ENCODE data around the gene KATNB1.

The KATNB1 gene, protein sequence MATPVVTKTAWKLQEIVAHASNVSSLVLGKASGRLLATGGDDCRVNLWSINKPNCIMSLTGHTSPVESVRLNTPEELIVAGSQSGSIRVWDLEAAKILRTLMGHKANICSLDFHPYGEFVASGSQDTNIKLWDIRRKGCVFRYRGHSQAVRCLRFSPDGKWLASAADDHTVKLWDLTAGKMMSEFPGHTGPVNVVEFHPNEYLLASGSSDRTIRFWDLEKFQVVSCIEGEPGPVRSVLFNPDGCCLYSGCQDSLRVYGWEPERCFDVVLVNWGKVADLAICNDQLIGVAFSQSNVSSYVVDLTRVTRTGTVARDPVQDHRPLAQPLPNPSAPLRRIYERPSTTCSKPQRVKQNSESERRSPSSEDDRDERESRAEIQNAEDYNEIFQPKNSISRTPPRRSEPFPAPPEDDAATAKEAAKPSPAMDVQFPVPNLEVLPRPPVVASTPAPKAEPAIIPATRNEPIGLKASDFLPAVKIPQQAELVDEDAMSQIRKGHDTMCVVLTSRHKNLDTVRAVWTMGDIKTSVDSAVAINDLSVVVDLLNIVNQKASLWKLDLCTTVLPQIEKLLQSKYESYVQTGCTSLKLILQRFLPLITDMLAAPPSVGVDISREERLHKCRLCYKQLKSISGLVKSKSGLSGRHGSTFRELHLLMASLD

DNA sequence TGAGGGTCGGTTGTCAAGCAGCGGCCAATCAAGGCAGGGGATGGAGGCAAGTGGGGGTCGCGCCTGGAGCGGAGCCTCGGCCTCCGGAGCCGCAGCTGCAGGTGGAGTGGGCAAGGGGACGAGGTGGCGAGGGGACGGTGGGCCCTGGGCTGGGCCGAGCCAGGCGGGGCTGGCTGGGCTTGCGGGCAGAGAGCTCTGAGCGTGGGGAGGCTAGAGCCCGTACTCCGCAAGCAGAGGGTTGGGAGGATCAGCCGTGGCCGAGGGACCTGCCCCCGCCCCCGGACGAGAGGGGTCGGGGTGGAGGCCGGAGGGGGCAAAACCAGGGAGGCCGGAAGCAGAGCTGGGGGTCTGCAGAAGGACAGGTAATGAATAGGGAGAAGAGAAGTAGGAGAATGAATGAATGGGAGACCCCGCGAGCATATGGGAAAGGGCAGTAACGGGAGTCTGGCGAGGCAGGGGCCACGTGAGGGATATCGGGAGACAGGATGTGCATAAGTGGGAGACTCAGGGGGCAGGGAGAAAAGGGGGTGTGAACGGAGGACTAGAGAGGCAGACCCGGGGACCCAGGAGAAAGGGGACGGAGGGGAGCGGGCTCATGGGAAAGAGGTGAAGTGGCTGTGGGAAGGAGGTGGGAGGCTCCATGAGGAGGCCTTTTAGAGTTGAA is at the start of gene KATNB1:
Gene KATNB1, plus strand, starts transcription at position 16 of the 664 bp plus-strand sequence. CDS start 1,474 bp downstream, outside the sequence.
- no peak for DNase-seq

GRCh38 chr16:57686577-57686976 is 49.0 kb upstream of the KATNB1 start:
- no peak for DNase-seq

GRCh38 chr16:57687363-57687929 is 48.1 kb upstream of the KATNB1 start:
- no peak for DNase-seq

GRCh38 chr16:57688487-57688986 is 47.0 kb upstream of the KATNB1 start:
- DNase-seq, result no peak

DNA sequence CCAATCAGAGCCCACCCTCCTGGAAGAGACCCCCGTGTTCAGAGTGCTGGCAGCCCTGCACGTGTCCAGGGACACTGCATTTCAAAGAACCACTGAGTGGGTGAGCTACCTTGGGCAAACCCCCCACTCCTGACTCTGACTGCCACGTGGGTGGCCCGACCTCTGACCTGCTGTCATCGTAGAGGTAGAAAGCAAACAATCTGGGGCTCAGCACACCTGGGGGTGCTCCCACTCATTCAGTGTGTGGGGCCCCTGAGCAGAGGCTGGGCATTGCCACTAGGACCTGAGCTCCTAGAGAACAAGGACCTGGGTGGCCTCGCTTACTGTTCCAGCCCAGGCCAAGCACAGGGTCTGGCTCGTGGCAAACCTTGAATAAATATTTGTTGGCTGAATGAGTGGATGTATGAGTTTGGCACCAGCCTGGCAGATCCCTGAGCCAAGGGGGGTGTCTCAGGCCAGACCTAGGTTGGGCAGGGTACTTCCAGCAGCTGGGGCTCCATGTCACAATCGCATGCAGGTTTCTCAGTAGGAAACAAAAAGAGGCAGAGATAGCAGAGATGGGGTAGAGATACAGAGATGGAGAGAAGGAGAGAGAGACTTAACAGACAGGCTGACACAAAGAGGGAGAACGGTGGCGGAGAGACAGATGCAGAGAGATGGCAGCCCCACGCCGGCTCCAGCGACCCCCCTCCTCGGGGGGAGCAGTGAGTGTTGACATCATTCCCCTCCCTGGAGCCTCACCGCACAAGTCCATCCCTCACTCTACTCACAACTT is 46.4 kb upstream of the KATNB1 start:
- no peak for DNase-seq

DNA sequence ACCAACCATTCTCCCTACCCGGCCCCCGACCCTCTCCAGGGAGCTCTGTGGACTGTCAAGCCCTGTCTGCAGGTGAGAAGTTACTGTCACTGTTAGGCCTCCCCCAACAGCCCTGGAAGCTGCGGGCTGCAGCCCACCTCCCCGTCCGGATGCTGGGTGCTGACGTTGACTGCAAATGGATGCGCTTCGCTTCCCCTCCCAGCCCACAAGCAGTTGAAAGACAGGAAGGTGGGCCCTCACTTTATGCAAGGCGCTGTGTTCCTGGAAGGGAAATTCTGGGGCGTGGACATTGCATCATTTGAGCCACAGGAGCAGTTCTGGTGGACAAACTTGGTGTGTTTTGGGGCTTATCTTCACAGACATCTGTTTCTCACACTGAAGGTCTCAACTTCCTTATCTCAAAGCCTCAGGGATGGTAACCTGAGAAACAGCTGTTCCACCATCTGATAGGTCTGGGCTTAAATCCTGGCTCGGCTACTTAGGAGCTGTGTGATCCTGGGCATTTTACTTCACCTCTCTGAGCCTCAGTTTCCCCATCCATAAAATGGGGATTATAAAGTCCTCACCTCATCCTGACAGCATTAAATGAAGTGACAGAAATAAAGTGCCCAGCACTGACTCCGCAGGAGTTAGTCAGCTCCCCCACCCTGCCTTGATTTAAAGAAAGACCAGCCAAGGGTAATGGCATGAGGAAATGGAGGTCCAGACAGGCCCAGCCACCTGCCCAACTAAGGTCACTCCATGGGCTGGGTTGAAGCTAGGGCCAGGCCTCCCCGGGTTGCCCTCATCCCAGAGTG is 45.6 kb upstream of the KATNB1 start:
- DNase-seq, result no peak

DNA sequence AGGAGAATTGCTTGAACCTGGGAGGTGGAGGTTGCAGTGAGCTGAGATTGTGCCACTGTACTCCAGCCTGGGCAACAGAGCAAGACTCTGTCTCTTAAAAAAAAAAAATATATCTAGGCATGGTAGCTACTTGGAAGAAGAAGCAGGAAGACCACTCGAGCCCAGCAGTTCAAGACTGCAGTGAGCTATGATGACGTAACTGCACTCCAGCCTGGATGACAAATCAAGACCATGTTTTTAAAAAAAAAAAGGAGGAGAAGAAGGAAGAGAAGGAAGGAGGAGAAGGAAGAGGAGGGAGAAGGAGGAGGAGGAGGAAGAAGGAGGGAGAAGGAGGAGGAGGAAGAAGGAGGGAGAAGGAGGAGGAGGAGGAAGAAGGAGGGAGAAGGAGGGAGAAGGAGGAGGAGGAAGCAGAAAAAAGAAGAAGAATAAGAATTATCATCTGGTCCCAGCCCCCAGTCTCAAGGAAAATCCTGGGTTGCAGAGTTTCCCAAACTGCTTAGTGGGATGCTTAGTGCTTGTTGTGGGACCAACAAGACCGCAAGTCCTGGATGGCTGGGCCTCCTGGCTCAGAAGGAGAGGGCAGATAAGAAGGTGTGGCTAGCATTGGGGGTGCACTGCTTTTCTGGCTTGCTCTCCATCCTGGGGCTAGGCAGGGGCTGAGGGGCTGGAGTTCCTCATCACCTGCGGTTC is 44.6 kb upstream of the KATNB1 start:
- DNase-seq, result no peak

GRCh38 chr16:57692636-57693035 is 42.9 kb upstream of the KATNB1 start:
- no peak for DNase-seq

- no peak for DNase-seq
Measured at GRCh38 chr16:57693550-57693949, 42.0 kb upstream of the KATNB1 start.

- no peak for DNase-seq
Measured at GRCh38 chr16:57694231-57694724, 41.3 kb upstream of the KATNB1 start.

GRCh38 chr16:57694725-57695679 is 40.6 kb upstream of the KATNB1 start, which contains the start of gene DRC7:
Gene DRC7, plus strand, starts transcription at chr16:57694806. Its CDS starts 3,144 bp downstream, at chr16:57697950.
- DNase-seq, result peak; percentile 13 to 34

GRCh38 chr16:57695680-57696069 is 39.9 kb upstream of the KATNB1 start:
- DNase-seq, result no peak

- no peak for DNase-seq
Measured at GRCh38 chr16:57696240-57696639, 39.3 kb upstream of the KATNB1 start.

DNA sequence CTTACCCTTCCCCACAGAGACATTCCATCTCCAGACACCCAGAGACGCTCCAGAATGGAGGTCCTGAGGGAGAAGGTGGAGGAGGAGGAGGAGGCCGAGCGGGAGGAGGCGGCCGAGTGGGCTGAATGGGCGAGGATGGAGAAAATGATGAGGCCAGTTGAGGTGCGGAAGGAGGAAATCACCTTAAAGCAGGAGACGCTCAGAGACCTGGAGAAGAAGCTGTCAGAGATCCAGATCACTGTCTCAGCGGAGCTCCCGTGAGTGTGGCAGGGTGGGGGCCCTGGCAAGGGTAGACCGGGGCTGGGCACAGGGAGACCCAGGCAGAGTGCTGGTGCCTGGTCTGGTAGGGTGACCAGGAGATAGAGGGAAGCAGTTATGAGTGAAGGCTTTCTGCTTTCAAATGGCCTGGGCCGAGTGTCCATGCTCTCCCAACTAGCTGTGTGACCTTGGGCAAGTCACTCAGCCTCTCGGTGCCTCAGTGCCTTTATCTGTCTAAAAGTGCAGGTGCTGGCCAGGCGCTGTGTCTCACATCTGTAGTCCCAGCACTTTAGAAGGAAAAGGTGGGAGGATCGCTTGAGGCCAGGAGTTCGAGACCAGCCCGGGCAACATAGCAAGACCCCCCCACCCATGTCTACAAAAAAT is 37.6 kb upstream of the KATNB1 start:
- DNase-seq, result no peak

- no peak for DNase-seq
Measured at GRCh38 chr16:57698812-57699405, 36.7 kb upstream of the KATNB1 start.

DNA sequence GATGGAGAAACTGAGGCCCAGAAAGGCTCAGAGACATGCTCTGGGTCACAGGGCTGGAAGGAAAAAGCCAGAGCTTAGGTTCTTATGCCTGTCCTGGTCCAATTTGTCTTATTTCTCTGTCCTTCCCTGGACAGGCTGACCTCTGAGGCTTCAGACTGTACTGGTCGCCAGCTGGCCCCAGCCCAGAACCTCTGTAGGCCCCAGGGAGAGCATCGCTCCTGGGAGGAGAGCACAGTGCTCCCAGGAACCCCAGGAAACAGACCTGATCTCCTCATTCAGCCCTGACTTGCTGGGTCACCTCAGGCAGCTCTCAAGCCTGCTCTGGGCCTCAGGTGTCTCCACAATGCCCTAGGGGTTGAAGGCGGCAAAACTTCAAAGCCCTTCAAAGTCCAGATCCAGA is 36.1 kb upstream of the KATNB1 start:
- no peak for DNase-seq

DNA sequence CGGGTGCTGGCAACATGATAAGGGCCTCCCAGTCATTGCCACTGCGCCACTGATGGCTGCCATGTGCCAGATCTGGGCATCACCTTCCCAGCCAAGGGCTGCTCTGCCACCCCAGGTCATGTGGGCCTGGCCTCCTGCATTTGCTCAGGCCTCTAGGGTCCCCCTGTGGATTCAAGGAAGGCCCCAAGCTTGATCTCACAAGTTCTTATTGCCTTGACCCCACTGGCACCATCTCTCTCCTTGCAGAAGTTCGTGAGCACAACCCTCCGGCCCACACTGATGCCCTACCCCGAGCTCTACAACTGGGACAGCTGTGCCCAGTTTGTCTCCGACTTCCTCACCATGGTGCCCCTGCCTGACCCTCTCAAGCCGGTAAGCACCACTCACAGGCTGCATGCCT is 35.7 kb upstream of the KATNB1 start:
- no peak for DNase-seq

DNA sequence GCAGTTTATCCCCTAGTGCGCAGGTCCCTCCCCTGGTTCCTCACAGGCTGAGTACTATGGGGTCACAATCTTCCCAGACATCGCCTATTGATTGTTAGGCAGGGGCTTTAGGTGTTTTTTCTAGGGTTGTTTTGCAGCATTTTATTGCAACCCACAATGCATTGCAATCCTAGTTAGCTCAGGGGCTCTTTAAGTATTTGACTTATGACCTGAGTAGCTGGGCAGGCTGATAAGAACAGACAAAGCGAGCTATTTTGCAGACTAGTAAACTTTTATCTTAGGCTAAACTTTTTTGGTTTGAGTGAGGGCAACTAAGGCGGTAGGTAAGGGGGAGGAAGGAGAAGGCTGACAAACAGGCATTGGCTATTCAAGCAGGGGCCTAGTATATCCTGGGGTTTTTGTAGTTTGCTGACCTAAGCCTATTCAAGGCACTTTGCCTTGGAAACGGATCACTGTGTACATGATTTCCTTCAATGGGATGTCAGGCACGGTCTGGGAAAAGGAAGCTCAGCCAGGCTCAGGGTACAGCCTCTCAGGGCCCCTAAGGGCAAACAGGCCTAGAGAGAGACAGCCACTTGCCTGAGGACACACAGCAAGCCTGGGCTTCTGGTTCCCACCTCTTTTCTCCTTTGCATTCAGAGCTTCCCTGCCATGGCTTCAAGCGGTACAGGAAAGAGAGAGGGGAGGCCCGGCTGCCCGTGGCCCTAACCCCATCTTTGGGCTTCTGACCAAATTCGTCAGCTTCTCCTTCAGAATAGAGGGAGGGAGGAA is 34.6 kb upstream of the KATNB1 start:
- DNase-seq, result no peak
